ENCODE results near the gene SPI1.

DNA sequence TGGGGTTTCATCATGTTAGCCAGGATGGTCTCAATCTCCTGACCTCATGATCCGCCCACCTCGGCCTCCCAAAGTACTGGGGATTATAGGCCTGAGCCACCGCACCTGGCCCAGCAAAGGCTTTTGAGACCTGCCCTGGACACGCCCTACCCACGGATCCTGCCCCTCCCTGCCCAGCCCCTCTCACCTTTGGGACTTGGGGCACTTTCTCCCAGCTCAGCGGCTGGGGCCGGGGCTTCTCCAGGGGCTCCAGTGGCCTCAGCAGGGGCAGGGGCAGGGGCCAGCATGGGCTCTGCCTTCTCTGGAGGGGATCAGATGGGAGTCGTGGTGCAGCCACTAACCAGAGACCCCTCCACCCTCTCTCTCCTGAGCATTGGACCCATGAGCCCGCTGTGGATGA, 28.0 kb downstream of the SPI1 start:
- no peak for TF ChIP-seq EZH2 (IDR thresholded peaks at IDR 0.05; ENCODE audit: insufficient read depth, poor library complexity, severe bottlenecking)
- TF ChIP-seq EZH2phosphoT487 (IDR thresholded peaks at IDR 0.05; ENCODE audit: insufficient read depth, low read depth): no peak
